HG03558 (cell line): ENCODE results near the gene PTPRCAP.
"Not testable (repeated sequence)": the region's sequence is repeated elsewhere in the genome, so short reads cannot be mapped to it uniquely, and the experiment has no call there.

ENCODE experiments used
- ATAC-seq: cut with Tn5 transposase; IDR thresholded peaks from one replicate; pipeline ENCODE4 v1.9.1; 2021; ENCODE audit warnings: moderate number of reproducible peaks; ENCODE audit not compliant: unreplicated experiment; ENCODE audit errors: extremely low read depth

PTPRCAP gene

GRCh38 chr11:67466367-67466766 lies 28.9 kb upstream of the PTPRCAP start:
- no peak for ATAC-seq

GRCh38 chr11:67465530-67465929 lies 28.0 kb upstream of the PTPRCAP start:
- ATAC-seq = not testable (repeated sequence)

- ATAC-seq = no peak
These were observed 27.7 kb upstream of the PTPRCAP start for GRCh38 chr11:67465189-67465510.

GRCh38 chr11:67464411-67465188 lies 27.1 kb upstream of the PTPRCAP start:
- no peak for ATAC-seq

- no peak for ATAC-seq
These were observed 26.4 kb upstream of the PTPRCAP start for GRCh38 chr11:67463680-67464410.

- ATAC-seq = no peak
These were observed 25.7 kb upstream of the PTPRCAP start for GRCh38 chr11:67463186-67463585.

GRCh38 chr11:67458266-67458665 lies 20.8 kb upstream of the PTPRCAP start:
- ATAC-seq = no peak

- no peak for ATAC-seq
These were observed 20.0 kb upstream of the PTPRCAP start for GRCh38 chr11:67457453-67457852.

- ATAC-seq = no peak
These were observed 18.7 kb upstream of the PTPRCAP start for GRCh38 chr11:67456068-67456705.

- ATAC-seq = no peak
These were observed 17.6 kb upstream of the PTPRCAP start, which contains the start of gene CABP4 for GRCh38 chr11:67455054-67455453. Gene CABP4, plus strand, starts transcription at chr11:67455354. Its CDS starts 70 bp downstream, at chr11:67455424.

- no peak for ATAC-seq
These were observed 16.6 kb upstream of the PTPRCAP start for GRCh38 chr11:67453816-67454732.

GRCh38 chr11:67452141-67452952 lies 14.9 kb upstream of the PTPRCAP start, which contains the start of gene GPR152:
Gene GPR152, minus strand, starts transcription at chr11:67452729. Its CDS starts 5 bp downstream, at chr11:67452724.
- no peak for ATAC-seq

GRCh38 chr11:67451658-67451976 lies 14.1 kb upstream of the PTPRCAP start:
- no peak for ATAC-seq

GRCh38 chr11:67450796-67451657 lies 13.5 kb upstream of the PTPRCAP start:
- no peak for ATAC-seq

- no peak for ATAC-seq
These were observed 11.8 kb upstream of the PTPRCAP start for GRCh38 chr11:67449116-67449844.

- ATAC-seq = no peak
These were observed 10.7 kb upstream of the PTPRCAP start for GRCh38 chr11:67448220-67448609.

GRCh38 chr11:67445515-67445914 lies 8.0 kb upstream of the PTPRCAP start:
- ATAC-seq = no peak
